ENCODE results near the gene TPRX2.
"Not testable (repeated sequence)": the region's sequence is repeated elsewhere in the genome, so short reads cannot be mapped to it uniquely, and the experiment has no call there.

Gene TPRX2

GRCh38 chr19:47861630-47862029 is 2.6 kb downstream of the TPRX2 start:
- DNase-seq (ENCODE audit: low read depth in 2 of 2), result no peak

- DNase-seq (ENCODE audit: low read depth in 2 of 2), result peak; percentile 84 to 96
Measured at GRCh38 chr19:47863514-47863936, 4.5 kb downstream of the TPRX2 start.

- no peak for DNase-seq (ENCODE audit: low read depth in 2 of 2)
Measured at GRCh38 chr19:47865166-47865565, 6.1 kb downstream of the TPRX2 start.

- DNase-seq (ENCODE audit: low read depth in 2 of 2), result no peak
Measured at GRCh38 chr19:47878906-47879305, 19.9 kb downstream of the TPRX2 start.

GRCh38 chr19:47879385-47879784 is 20.4 kb downstream of the TPRX2 start:
- DNase-seq (ENCODE audit: low read depth in 2 of 2), result not testable (repeated sequence)

GRCh38 chr19:47881757-47882156 is 22.7 kb downstream of the TPRX2 start:
- DNase-seq (ENCODE audit: low read depth in 2 of 2), result no peak

- no peak for DNase-seq (ENCODE audit: low read depth in 2 of 2)
Measured at GRCh38 chr19:47882890-47883289, 23.9 kb downstream of the TPRX2 start.

GRCh38 chr19:47885067-47885463 is 26.0 kb downstream of the TPRX2 start:
- no peak for DNase-seq (ENCODE audit: low read depth in 2 of 2)

- no peak for DNase-seq (ENCODE audit: low read depth in 2 of 2)
Measured at GRCh38 chr19:47886010-47886559, 27.1 kb downstream of the TPRX2 start, which contains the start of gene SULT2A1. SULT2A1 (minus strand) TSS chr19:47886315; CDS start chr19:47886257, 58 bp downstream.

GRCh38 chr19:47890865-47891621 is 32.0 kb downstream of the TPRX2 start:
- no peak for DNase-seq (ENCODE audit: low read depth in 2 of 2)

GRCh38 chr19:47891622-47891922 is 32.5 kb downstream of the TPRX2 start:
- DNase-seq (ENCODE audit: low read depth in 2 of 2), result no peak

- no peak for DNase-seq (ENCODE audit: low read depth in 2 of 2)
Measured at GRCh38 chr19:47891923-47892666, 33.1 kb downstream of the TPRX2 start.

GRCh38 chr19:47895165-47895782 is 36.2 kb downstream of the TPRX2 start:
- no peak for DNase-seq (ENCODE audit: low read depth in 2 of 2)

GRCh38 chr19:47896019-47896418 is 37.0 kb downstream of the TPRX2 start:
- DNase-seq (ENCODE audit: low read depth in 2 of 2), result no peak

- DNase-seq (ENCODE audit: low read depth in 2 of 2), result no peak
Measured at GRCh38 chr19:47896773-47897172, 37.7 kb downstream of the TPRX2 start.

GRCh38 chr19:47897861-47898260 is 38.8 kb downstream of the TPRX2 start:
- DNase-seq (ENCODE audit: low read depth in 2 of 2), result no peak

- DNase-seq (ENCODE audit: low read depth in 2 of 2), result no peak
Measured at GRCh38 chr19:47899335-47899734, 40.3 kb downstream of the TPRX2 start.

- no peak for DNase-seq (ENCODE audit: low read depth in 2 of 2)
Measured at GRCh38 chr19:47901370-47901769, 42.3 kb downstream of the TPRX2 start.

- DNase-seq (ENCODE audit: low read depth in 2 of 2), result peak; percentile 49 to 52
Measured at GRCh38 chr19:47909350-47909749, 50.3 kb downstream of the TPRX2 start.

- not testable (repeated sequence) for DNase-seq (ENCODE audit: low read depth in 2 of 2)
Measured at GRCh38 chr19:47910191-47910590, 51.2 kb downstream of the TPRX2 start.
